Measurements from ENCODE around the gene TMEM72. TPM values are rescaled to one million over a fixed set of nuclear protein-coding genes. Genes with fewer than 3 reads are reported as not detected.

TMEM72 gene
- total RNA-seq, 4 donors from 2014 or later, result not detected

GRCh38 chr10:44897049-44897448, 14.1 kb upstream of the TMEM72 start:
- TF ChIP-seq POLR2A (IDR thresholded peaks at IDR 0.05), result no peak
- no peak for TF ChIP-seq CTCF (IDR thresholded peaks at IDR 0.05)
- intact Hi-C loops (cut with DNase I; ENCODE audit: low total_unique reads), result no loop called here
- 90 to 92% methylated on average over 7 of the region's 7 CpGs for WGBS, 2 donors
- DNase-seq (ENCODE audit: low spot score in 2 of 2), result no peak
- no peak overlapping the region for H3K4me3 ChIP-seq (ENCODE audit: low read depth, poor library complexity, severe bottlenecking)

- WGBS, 2 donors, result 70 to 71% methylated on average over 4 of the region's 4 CpGs
- intact Hi-C loops (cut with DNase I; ENCODE audit: low total_unique reads), result no loop called here
- H3K4me3 ChIP-seq (ENCODE audit: low read depth, poor library complexity, severe bottlenecking), result no peak overlapping the region
- DNase-seq (ENCODE audit: low spot score in 2 of 2), result no peak
- TF ChIP-seq POLR2A (IDR thresholded peaks at IDR 0.05) (no peak), CTCF (IDR thresholded peaks at IDR 0.05) (no peak)
Measured at GRCh38 chr10:44898665-44899064, 12.5 kb upstream of the TMEM72 start.

- WGBS, 2 donors, result 74 to 78% methylated on average over 5 of the region's 5 CpGs
- intact Hi-C loops (cut with DNase I; ENCODE audit: low total_unique reads), result no loop called here
- no peak overlapping the region for H3K4me3 ChIP-seq (ENCODE audit: low read depth, poor library complexity, severe bottlenecking)
- no peak for DNase-seq (ENCODE audit: low spot score in 2 of 2)
- TF ChIP-seq CTCF (IDR thresholded peaks at IDR 0.05) (no peak), POLR2A (IDR thresholded peaks at IDR 0.05) (no peak)
Measured at GRCh38 chr10:44899450-44900080, 11.6 kb upstream of the TMEM72 start.

- intact Hi-C loops (cut with DNase I; ENCODE audit: low total_unique reads), result no loop called here
- no peak overlapping the region for H3K4me3 ChIP-seq (ENCODE audit: low read depth, poor library complexity, severe bottlenecking)
- WGBS, 2 donors, result 54 to 63% methylated on average over 9 of the region's 9 CpGs
- DNase-seq (ENCODE audit: low spot score in 2 of 2), result no peak
- TF ChIP-seq CTCF (IDR thresholded peaks at IDR 0.05) (no peak), POLR2A (IDR thresholded peaks at IDR 0.05) (no peak)
Measured at GRCh38 chr10:44902941-44903545, 8.1 kb upstream of the TMEM72 start.

GRCh38 chr10:44906486-44906885, 4.7 kb upstream of the TMEM72 start:
- 52% methylated on average over 4 of the region's 4 CpGs for WGBS, 2 donors
- intact Hi-C loops (cut with DNase I; ENCODE audit: low total_unique reads), result no loop called here
- no peak overlapping the region for H3K4me3 ChIP-seq (ENCODE audit: low read depth, poor library complexity, severe bottlenecking)
- TF ChIP-seq POLR2A (IDR thresholded peaks at IDR 0.05), result no peak
- no peak for TF ChIP-seq CTCF (IDR thresholded peaks at IDR 0.05)
- DNase-seq (ENCODE audit: low spot score in 2 of 2), result no peak

- no peak for DNase-seq (ENCODE audit: low spot score in 2 of 2)
- TF ChIP-seq CTCF (IDR thresholded peaks at IDR 0.05) (no peak), POLR2A (IDR thresholded peaks at IDR 0.05) (no peak)
- 84 to 90% methylated on average over 7 of the region's 7 CpGs for WGBS, 2 donors
- H3K4me3 ChIP-seq (ENCODE audit: low read depth, poor library complexity, severe bottlenecking), result no peak overlapping the region
- intact Hi-C loops (cut with DNase I; ENCODE audit: low total_unique reads), result no loop called here
Measured at GRCh38 chr10:44907556-44907955, 3.6 kb upstream of the TMEM72 start.

All from lower leg skin (tissue), 4 donors.